Hepatocyte (in vitro differentiated cells): Measurements from ENCODE around the gene CERK. TPM values are rescaled to one million over a fixed set of nuclear protein-coding genes. Genes with fewer than 3 reads are reported as not detected.

Experiments used
- DNase-seq: peaks from one replicate; pipeline ENCODE4 v3.0.0-alpha.2; 2016; ENCODE audit warnings: low spot score
- H2AFZ ChIP-seq: fragments of 200-600 bp; sonication (generic); 2 replicates; pipeline ENCODE4 v1.6.0; 2016; ENCODE audit warnings: antibody characterized with exemption, mild to moderate bottlenecking
- H3K27ac ChIP-seq: fragments of 200-600 bp; sonication (generic); 2 replicates; pipeline ENCODE4 v1.5.1; 2016; ENCODE audit warnings: mild to moderate bottlenecking
- H3K27me3 ChIP-seq: fragments of 200-600 bp; sonication (generic); 2 replicates; pipeline ENCODE4 v1.6.1; 2016
- H3K36me3 ChIP-seq: fragments of 200-600 bp; sonication (generic); replicated peaks from 2 replicates; pipeline ENCODE4 v1.5.1; 2016; ENCODE audit warnings: low read depth; ENCODE audit not compliant: insufficient read depth
- H3K4me1 ChIP-seq: fragments of 200-600 bp; sonication (generic); 2 replicates; pipeline ENCODE4 v1.5.1; 2016; ENCODE audit warnings: mild to moderate bottlenecking, moderate library complexity; ENCODE audit not compliant: insufficient read depth
- H3K4me2 ChIP-seq: fragments of 200-600 bp; sonication (generic); 2 replicates; pipeline ENCODE4 v1.6.0; 2016
- H3K4me3 ChIP-seq: fragments of 200-600 bp; sonication (generic); 2 replicates; pipeline ENCODE4 v1.5.1; 2016; ENCODE audit warnings: mild to moderate bottlenecking
- H3K79me2 ChIP-seq: fragments of 200-600 bp; sonication (generic); 2 replicates; pipeline ENCODE4 v1.6.0; 2017; ENCODE audit warnings: mild to moderate bottlenecking
- H3K9me2 ChIP-seq: fragments of 200-600 bp; sonication (generic); replicated peaks from 2 replicates; pipeline ENCODE4 v1.6.0; 2017; ENCODE audit warnings: mild to moderate bottlenecking; ENCODE audit not compliant: insufficient read depth
- H3K9me3 ChIP-seq: fragments of 200-600 bp; sonication (generic); 2 replicates; pipeline ENCODE4 v1.5.1; 2016; ENCODE audit warnings: low read depth, mild to moderate bottlenecking
- H4K20me1 ChIP-seq: fragments of 200-600 bp; sonication (generic); 2 replicates; pipeline ENCODE4 v1.6.0; 2016; ENCODE audit warnings: mild to moderate bottlenecking; ENCODE audit not compliant: insufficient read depth, poor library complexity, severe bottlenecking
- EZH2 ChIP-seq: fragments of 200-600 bp; sonication (generic); IDR thresholded peaks from 2 replicates; pipeline ENCODE4 v1.6.1; 2016; ENCODE audit warnings: antibody characterized with exemption, mild to moderate bottlenecking, borderline replicate concordance
- EZH2phosphoT487 ChIP-seq: fragments of 200-600 bp; sonication (generic); IDR thresholded peaks from one replicate; pipeline ENCODE4 v1.6.1; 2018; ENCODE audit warnings: antibody characterized with exemption, mild to moderate bottlenecking, low read depth, moderate library complexity; ENCODE audit not compliant: unreplicated experiment, severe bottlenecking
- WGBS: methylation state at CpG from one replicate; pipeline ENCODE4 v1.1.6; 2016; ENCODE audit warnings: low lambda C conversion rate; ENCODE audit errors: missing lambda C conversion rate; 5-methylcytosine and 5-hydroxymethylcytosine counted together
- polyA plus RNA-seq: library from polyadenylated mRNA; unstranded; fragments of >200 nt; fragmentation: Nextera tagmentation; extraction: Ambion mirVana; gene quantifications from 2 replicates; pipeline ENCODE4 v1.2.1, GENCODE V29; 2016
- total RNA-seq: library from RNA; depleted of rRNA; stranded (reverse); fragments of >200 nt; gene quantifications from 2 replicates; pipeline ENCODE4 v1.2.3, GENCODE V29; 2014
- TF ChIP-seq, protein P1 (sequence below): fragments of 200-600 bp; sonication (generic); IDR thresholded peaks from 2 replicates; pipeline ENCODE4 v1.5.1; 2016; ENCODE audit warnings: antibody characterized with exemption, mild to moderate bottlenecking; ENCODE audit not compliant: poor library complexity

CERK gene
- total and polyA plus RNA-seq, 2 experiments from 2014 or later: 38.6 to 59.0 TPM

DNA sequence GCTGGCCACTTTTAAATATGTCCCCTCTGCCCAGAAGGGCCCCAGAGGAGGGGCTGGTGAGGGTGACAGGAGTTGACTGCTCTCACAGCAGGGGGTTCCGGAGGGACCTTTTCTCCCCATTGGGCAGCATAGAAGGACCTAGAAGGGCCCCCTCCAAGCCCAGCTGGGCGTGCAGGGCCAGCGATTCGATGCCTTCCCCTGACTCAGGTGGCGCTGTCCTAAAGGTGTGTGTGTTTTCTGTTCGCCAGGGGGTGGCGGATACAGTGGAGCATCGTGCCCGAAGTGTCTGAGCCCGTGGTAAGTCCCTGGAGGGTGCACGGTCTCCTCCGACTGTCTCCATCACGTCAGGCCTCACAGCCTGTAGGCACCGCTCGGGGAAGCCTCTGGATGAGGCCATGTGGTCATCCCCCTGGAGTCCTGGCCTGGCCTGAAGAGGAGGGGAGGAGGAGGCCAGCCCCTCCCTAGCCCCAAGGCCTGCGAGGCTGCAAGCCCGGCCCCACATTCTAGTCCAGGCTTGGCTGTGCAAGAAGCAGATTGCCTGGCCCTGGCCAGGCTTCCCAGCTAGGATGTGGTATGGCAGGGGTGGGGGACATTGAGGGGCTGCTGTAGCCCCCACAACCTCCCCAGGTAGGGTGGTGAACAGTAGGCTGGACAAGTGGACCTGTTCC, 71.3 kb downstream of the CERK start:
- no peaks in the 10 kb centered on the region for H3K79me2 ChIP-seq
- no peaks in the 10 kb centered on the region for H3K9me2 ChIP-seq
- TF ChIP-seq EZH2 (no peak), EZH2phosphoT487 (no peak)
- TF ChIP-seq, protein P1, sequence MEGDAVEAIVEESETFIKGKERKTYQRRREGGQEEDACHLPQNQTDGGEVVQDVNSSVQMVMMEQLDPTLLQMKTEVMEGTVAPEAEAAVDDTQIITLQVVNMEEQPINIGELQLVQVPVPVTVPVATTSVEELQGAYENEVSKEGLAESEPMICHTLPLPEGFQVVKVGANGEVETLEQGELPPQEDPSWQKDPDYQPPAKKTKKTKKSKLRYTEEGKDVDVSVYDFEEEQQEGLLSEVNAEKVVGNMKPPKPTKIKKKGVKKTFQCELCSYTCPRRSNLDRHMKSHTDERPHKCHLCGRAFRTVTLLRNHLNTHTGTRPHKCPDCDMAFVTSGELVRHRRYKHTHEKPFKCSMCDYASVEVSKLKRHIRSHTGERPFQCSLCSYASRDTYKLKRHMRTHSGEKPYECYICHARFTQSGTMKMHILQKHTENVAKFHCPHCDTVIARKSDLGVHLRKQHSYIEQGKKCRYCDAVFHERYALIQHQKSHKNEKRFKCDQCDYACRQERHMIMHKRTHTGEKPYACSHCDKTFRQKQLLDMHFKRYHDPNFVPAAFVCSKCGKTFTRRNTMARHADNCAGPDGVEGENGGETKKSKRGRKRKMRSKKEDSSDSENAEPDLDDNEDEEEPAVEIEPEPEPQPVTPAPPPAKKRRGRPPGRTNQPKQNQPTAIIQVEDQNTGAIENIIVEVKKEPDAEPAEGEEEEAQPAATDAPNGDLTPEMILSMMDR: no peak
- no peak overlapping the region for H3K27ac ChIP-seq
- no peaks in the 10 kb centered on the region for H3K9me3 ChIP-seq
- no peak overlapping the region for H3K4me2 ChIP-seq
- no peaks in the 10 kb centered on the region for H3K27me3 ChIP-seq
- no peaks in the 10 kb centered on the region for H4K20me1 ChIP-seq
- no peak overlapping the region for H2AFZ ChIP-seq
- 97% methylated on average over 17 of the region's 17 CpGs for WGBS
- H3K4me3 ChIP-seq: no peak overlapping the region
- H3K36me3 ChIP-seq: no peaks in the 10 kb centered on the region
- no peak for DNase-seq
- no peaks in the 10 kb centered on the region for H3K4me1 ChIP-seq

DNA sequence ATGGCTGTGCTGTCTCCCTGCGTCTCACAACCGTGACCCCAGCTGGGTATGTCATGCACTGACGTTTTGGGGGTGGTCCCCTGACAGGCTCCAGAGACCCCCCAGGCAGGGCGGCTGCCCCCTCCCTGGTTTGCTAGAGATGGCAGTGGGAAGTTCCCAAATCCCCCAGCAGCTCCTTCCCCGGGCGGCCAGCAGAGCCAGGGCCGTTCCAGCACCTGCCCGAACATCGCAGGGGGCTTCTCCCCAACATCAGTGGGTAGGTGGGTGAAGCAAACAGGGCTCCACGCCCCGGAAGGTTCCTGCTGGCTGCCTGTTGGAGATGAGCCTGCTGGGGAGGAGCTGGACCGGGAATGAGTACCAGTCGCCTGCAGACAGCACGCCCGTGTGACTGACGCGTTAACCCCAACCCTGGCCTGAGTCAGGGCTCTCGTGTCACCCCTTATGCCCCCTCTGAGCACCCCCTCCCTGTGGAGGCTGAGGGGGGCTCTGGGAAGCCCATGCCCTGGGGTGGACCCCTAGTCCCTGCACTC, 72.2 kb downstream of the CERK start:
- Histone ChIP-seq H3K4me2 (no peak overlapping the region), H4K20me1 (no peaks in the 10 kb centered on the region), H3K27ac (no peak overlapping the region), H3K9me2 (no peaks in the 10 kb centered on the region), H3K36me3 (no peaks in the 10 kb centered on the region), H3K4me1 (peaks cover 3% of the 10 kb centered on the region), H3K9me3 (no peaks in the 10 kb centered on the region), H3K27me3 (no peaks in the 10 kb centered on the region), H2AFZ (no peak overlapping the region), H3K4me3 (no peak overlapping the region), H3K79me2 (no peaks in the 10 kb centered on the region)
- no peak for DNase-seq
- WGBS: 97% methylated on average over 18 of the region's 18 CpGs
- TF ChIP-seq EZH2 (no peak), EZH2phosphoT487 (no peak)
- TF ChIP-seq, protein P1: no peak

DNA sequence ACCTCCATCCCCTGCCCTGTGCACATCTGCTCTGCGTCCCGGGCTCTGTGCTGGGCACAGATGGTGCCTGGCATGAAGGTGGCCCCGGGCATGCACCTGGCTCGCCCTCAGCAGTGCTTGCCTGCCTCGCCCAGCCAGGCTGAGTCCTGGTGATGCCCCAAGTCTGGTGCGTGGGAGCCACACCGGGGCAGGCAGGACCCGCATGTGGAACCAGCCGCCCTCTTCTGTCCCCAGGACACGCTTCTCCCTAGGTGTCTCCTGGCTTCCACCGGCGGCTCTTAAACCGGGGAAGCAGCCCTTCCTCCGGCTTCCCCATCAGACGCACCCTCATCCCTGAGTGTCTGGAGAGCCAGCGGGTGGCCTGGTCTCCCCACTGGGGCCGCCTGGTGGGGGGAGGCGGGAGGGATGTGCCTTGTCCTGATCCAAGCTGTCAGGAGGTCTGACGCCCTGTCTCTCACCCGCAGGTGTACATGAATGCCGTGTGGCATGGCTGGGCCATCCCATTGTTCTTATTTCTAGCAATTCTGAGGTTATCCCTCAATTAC, 72.8 kb downstream of the CERK start:
- no peak overlapping the region for H2AFZ ChIP-seq
- no peaks in the 10 kb centered on the region for H3K9me2 ChIP-seq
- peaks cover 9% of the 10 kb centered on the region for H3K4me1 ChIP-seq
- no peak overlapping the region for H3K4me2 ChIP-seq
- H3K79me2 ChIP-seq: no peaks in the 10 kb centered on the region
- H3K4me3 ChIP-seq: no peak overlapping the region
- TF ChIP-seq EZH2phosphoT487 (no peak), EZH2 (no peak)
- TF ChIP-seq, protein P1: no peak
- H3K36me3 ChIP-seq: no peaks in the 10 kb centered on the region
- no peaks in the 10 kb centered on the region for H3K27me3 ChIP-seq
- H4K20me1 ChIP-seq: no peaks in the 10 kb centered on the region
- no peak for DNase-seq
- H3K9me3 ChIP-seq: no peaks in the 10 kb centered on the region
- no peak overlapping the region for H3K27ac ChIP-seq
- WGBS: 95% methylated on average over 17 of the region's 21 CpGs
